ENCODE measurements around the gene MFAP4. TPM values are rescaled to one million over a fixed set of nuclear protein-coding genes. Genes with fewer than 3 reads are reported as not detected.

The MFAP4 gene
- total and polyA plus RNA-seq, 9 of the 15 experiments (the other 6 are each of a cell fraction or from before 2014, with no cell fraction given) = 0.07 to 0.24 TPM; not detected in 7

DNA sequence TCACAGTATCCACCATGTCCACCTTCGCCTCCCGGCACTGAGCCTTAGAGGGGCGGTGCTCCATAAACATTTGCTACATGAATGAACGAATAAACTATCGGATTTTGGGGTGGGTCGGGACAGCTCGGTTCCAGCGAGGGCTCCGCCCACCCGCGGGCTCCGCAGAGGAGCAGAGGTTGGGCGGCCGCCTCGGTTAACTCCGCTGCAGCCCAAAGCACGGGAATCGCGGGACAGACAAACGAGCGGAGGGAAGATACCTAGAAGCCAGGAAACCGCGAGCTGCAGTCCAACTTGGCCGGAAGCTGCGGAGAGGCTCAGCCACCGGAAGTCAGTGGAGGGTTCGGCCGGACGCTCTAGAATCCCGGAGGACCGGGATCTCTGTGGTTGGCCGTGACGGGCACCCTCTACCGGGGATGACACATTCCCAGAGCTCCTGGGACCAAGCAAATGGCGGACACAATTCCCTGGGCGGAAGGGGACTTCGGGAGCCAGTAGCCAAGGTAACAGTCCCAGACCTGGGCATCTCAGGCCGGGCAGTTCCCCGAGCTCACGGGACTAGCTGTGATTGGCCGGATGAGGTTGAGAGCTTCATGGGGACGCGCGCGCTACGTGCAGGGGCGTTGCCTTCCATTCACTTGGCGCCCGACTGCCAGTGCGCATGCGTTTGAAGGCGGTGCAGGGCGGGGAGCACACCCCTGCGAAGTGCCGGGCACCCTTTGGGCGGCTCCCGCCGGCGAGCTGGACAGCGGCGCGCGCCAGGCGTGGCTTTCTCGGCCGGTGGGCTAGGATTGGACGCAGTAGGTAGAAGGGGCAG is 9.2 kb downstream of the MFAP4 start (continued):
- TF ChIP-seq BCLAF1 (IDR thresholded peaks at IDR 0.05; ENCODE audit: borderline replicate concordance in 1 of 2, control insufficient read depth in 1 of 2, low read depth in 2 of 2, low read length in 1 of 2) = 0 out of 4 replicates have a peak, but pooled peaks of 1 of the 2 experiments have one; percentile 48
- no peak for TF ChIP-seq ZNF518B (CRISPR knock-in tag; IDR thresholded peaks at IDR 0.05)
- no peak for TF ChIP-seq CGGBP1 (CRISPR knock-in tag; IDR thresholded peaks at IDR 0.05)
- no peak for TF ChIP-seq HDAC6 (IDR thresholded peaks at IDR 0.05; ENCODE audit: low read depth, low read length)
- no peak for TF ChIP-seq HNRNPL (IDR thresholded peaks at IDR 0.05; ENCODE audit: low read depth, low read length)
- no peak for TF ChIP-seq RFX7 (CRISPR knock-in tag; IDR thresholded peaks at IDR 0.05)
- TF ChIP-seq, protein P1, sequence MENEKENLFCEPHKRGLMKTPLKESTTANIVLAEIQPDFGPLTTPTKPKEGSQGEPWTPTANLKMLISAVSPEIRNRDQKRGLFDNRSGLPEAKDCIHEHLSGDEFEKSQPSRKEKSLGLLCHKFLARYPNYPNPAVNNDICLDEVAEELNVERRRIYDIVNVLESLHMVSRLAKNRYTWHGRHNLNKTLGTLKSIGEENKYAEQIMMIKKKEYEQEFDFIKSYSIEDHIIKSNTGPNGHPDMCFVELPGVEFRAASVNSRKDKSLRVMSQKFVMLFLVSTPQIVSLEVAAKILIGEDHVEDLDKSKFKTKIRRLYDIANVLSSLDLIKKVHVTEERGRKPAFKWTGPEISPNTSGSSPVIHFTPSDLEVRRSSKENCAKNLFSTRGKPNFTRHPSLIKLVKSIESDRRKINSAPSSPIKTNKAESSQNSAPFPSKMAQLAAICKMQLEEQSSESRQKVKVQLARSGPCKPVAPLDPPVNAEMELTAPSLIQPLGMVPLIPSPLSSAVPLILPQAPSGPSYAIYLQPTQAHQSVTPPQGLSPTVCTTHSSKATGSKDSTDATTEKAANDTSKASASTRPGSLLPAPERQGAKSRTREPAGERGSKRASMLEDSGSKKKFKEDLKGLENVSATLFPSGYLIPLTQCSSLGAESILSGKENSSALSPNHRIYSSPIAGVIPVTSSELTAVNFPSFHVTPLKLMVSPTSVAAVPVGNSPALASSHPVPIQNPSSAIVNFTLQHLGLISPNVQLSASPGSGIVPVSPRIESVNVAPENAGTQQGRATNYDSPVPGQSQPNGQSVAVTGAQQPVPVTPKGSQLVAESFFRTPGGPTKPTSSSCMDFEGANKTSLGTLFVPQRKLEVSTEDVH (IDR thresholded peaks at IDR 0.05; ENCODE audit: low read depth, partially characterized antibody) = peak; percentile 56
- peak; percentile 94 for TF ChIP-seq GABPB1 (CRISPR knock-in tag; IDR thresholded peaks at IDR 0.05)
